Keratinocyte (primary cell): ENCODE measurements around the gene STYXL1. TPM values are rescaled to one million over a fixed set of nuclear protein-coding genes. Genes with fewer than 3 reads are reported as not detected.

ENCODE experiments used
- DNase-seq: peaks from one replicate; pipeline ENCODE4 v3.0.0-alpha.2; 2011; ENCODE audit warnings: low read depth, missing footprints, low spot score
- FAIRE-seq: peaks from 2 replicates; lab custom pipeline; 2011; peaks lifted over from hg19 to GRCh38; lab: Jason Lieb, UNC
- H2AFZ ChIP-seq: 2 replicates; pipeline ENCODE4 v1.6.0; 2012; ENCODE audit warnings: low read length, control low read depth, inconsistent platforms; ENCODE audit not compliant: control insufficient read depth
- H3K27ac ChIP-seq: 2 replicates; pipeline ENCODE4 v1.5.1; 2011; ENCODE audit warnings: low read length; ENCODE audit not compliant: control insufficient read depth, insufficient read depth
- H3K27me3 ChIP-seq: 3 replicates; pipeline ENCODE4 v1.6.0; 2011; ENCODE audit warnings: low read length; ENCODE audit not compliant: control insufficient read depth, insufficient read depth; ENCODE audit errors: extremely low read depth
- H3K36me3 ChIP-seq, 2 experiments: 2 replicates in 1 of 2; 3 replicates in 1 of 2; pipeline ENCODE4 v1.5.1; 2011; ENCODE audit warnings: low read length in 2 of 2, mild to moderate bottlenecking in 1 of 2; ENCODE audit not compliant: control insufficient read depth in 2 of 2, insufficient read depth in 2 of 2; ENCODE audit errors: extremely low read depth in 1 of 2
- H3K4me1 ChIP-seq: 3 replicates; pipeline ENCODE4 v1.5.1; 2011; ENCODE audit warnings: low read length; ENCODE audit not compliant: control insufficient read depth, insufficient read depth; ENCODE audit errors: extremely low read depth
- H3K4me2 ChIP-seq: 3 replicates; pipeline ENCODE4 v1.6.0; 2011; ENCODE audit warnings: low read depth, low read length; ENCODE audit not compliant: control insufficient read depth, insufficient read depth; ENCODE audit errors: extremely low read depth
- H3K4me3 ChIP-seq, 3 experiments: fragments of 200-600 bp in 1 of 3; sonication (generic) in 1 of 3; 2 replicates in 2 of 3; 3 replicates in 1 of 3; pipeline ENCODE4 v1.5.1; 2011 to 2016; ENCODE audit warnings: low read length in 3 of 3, mild to moderate bottlenecking in 3 of 3, control low read depth in 2 of 3, inconsistent platforms in 1 of 3, low read depth in 1 of 3, mixed read lengths in 1 of 3, mixed run types in 1 of 3, moderate library complexity in 1 of 3; ENCODE audit not compliant: control insufficient read depth in 2 of 3, insufficient read depth in 2 of 3; ENCODE audit errors: extremely low read depth in 1 of 3
- H3K79me2 ChIP-seq: 2 replicates; pipeline ENCODE4 v1.6.0; 2012; ENCODE audit warnings: low read length; ENCODE audit not compliant: control insufficient read depth, insufficient read depth
- H3K9ac ChIP-seq: 3 replicates; pipeline ENCODE4 v1.6.0; 2011; ENCODE audit warnings: low read length; ENCODE audit not compliant: control insufficient read depth, insufficient read depth; ENCODE audit errors: extremely low read depth
- H3K9me1 ChIP-seq: 3 replicates; pipeline ENCODE4 v1.6.0; 2011; ENCODE audit warnings: low read length; ENCODE audit not compliant: control insufficient read depth, insufficient read depth; ENCODE audit errors: extremely low read depth
- H3K9me3 ChIP-seq: 2 replicates; pipeline ENCODE4 v1.5.1; 2012; ENCODE audit warnings: low read depth, low read length; ENCODE audit not compliant: control insufficient read depth
- H4K20me1 ChIP-seq: 3 replicates; pipeline ENCODE4 v1.6.0; 2011; ENCODE audit warnings: low read length; ENCODE audit not compliant: control insufficient read depth, insufficient read depth; ENCODE audit errors: extremely low read depth
- CTCF ChIP-seq, 3 experiments: IDR thresholded peaks in 1 of 3; conservative IDR thresholded peaks in 1 of 3; optimal IDR thresholded peaks in 1 of 3; 2 replicates in 2 of 3; 3 replicates in 1 of 3; pipeline versions ENCODE3 to v1.5.1; 2011; ENCODE audit warnings: low read length in 3 of 3, mild to moderate bottlenecking in 3 of 3, moderate library complexity in 2 of 3, control low read depth in 1 of 3, inconsistent platforms in 1 of 3; ENCODE audit not compliant: insufficient read depth in 2 of 3; ENCODE audit errors: extremely low read depth in 1 of 3
- EZH2 ChIP-seq: IDR thresholded peaks from one replicate; pipeline ENCODE4 v1.6.1; 2012; ENCODE audit warnings: inconsistent platforms, mild to moderate bottlenecking, low read length, moderate library complexity
- dilution Hi-C: fragments of 300-500 bp; cut with MboI; formaldehyde crosslinking; loops from one replicate; pipeline ENCODE4 v1.7.0; 2020; ENCODE audit warnings: low sequenced_read_pairs; ENCODE audit not compliant: extremely low pct_ligation_motif_present
- polyA plus RNA-seq, 5 experiments: library from polyadenylated mRNA; depleted of rRNA in 3 of 5; stranded (reverse) in 3 of 5; stranded (forward) in 1 of 5; unstranded in 1 of 5; fragments of >200 nt; gene quantifications; 1 replicate in 1 of 5; 2 replicates in 3 of 5; 3 replicates in 1 of 5; pipeline versions ENCODE4 v1.2.1 to v1.2.3, GENCODE V29; 2011 to 2012; ENCODE audit warnings: missing spikeins in 2 of 5, low read depth in 1 of 5, low replicate concordance in 1 of 5

The STYXL1 gene
- polyA plus RNA-seq, 1 donor (not counting 4 experiments of a cell fraction or from before 2014, with no cell fraction given): 76.2 TPM

- no peak for FAIRE-seq
- Histone ChIP-seq H3K27me3 (no peaks in the 10 kb centered on the region), H2AFZ (no peak overlapping the region), H3K9me1 (no peaks in the 10 kb centered on the region), H3K36me3 (peaks cover 6 to 24% of the 10 kb centered on the region in 2 experiments), H3K27ac (no peak overlapping the region), H3K4me1 (peaks cover 2% of the 10 kb centered on the region), H3K4me3 (no peak overlapping the region), H4K20me1 (no peaks in the 10 kb centered on the region), H3K9ac (no peak overlapping the region), H3K4me2 (no peak overlapping the region), H3K79me2 (no peaks in the 10 kb centered on the region), H3K9me3 (no peaks in the 10 kb centered on the region)
- DNase-seq: no peak
- dilution Hi-C loops: no loop called here
- TF ChIP-seq CTCF (optimal IDR thresholded peaks at IDR 0.05 in 1 of 3, IDR thresholded peaks at IDR 0.05 in 1 of 3, conservative IDR thresholded peaks at IDR 0.05 in 1 of 3; ENCODE audit: extremely low read depth in 1 of 3, insufficient read depth in 2 of 3, low read length in 3 of 3): no peak
- no peak for TF ChIP-seq EZH2
Measured at GRCh38 chr7:75981203-75981452, 66.7 kb downstream of the STYXL1 start.

- no peak for FAIRE-seq
- no peak for TF ChIP-seq EZH2
- no peak for TF ChIP-seq CTCF (optimal IDR thresholded peaks at IDR 0.05 in 1 of 3, IDR thresholded peaks at IDR 0.05 in 1 of 3, conservative IDR thresholded peaks at IDR 0.05 in 1 of 3; ENCODE audit: extremely low read depth in 1 of 3, insufficient read depth in 2 of 3, low read length in 3 of 3)
Measured at GRCh38 chr7:75980430-75981202, 67.2 kb downstream of the STYXL1 start.

More at GRCh38 chr7:75980430-75981202, 67.2 kb downstream of the STYXL1 start:
- H2AFZ ChIP-seq: no peak overlapping the region
- H3K9me1 ChIP-seq: no peaks in the 10 kb centered on the region
- dilution Hi-C loops: no loop called here
- no peaks in the 10 kb centered on the region for H3K27me3 ChIP-seq
- H3K9ac ChIP-seq: no peak overlapping the region
- no peaks in the 10 kb centered on the region for H3K79me2 ChIP-seq
- H3K27ac ChIP-seq: no peak overlapping the region
- no peaks in the 10 kb centered on the region for H3K9me3 ChIP-seq
- H3K4me1 ChIP-seq: peaks cover 2% of the 10 kb centered on the region
- H4K20me1 ChIP-seq: no peaks in the 10 kb centered on the region
- H3K4me3 ChIP-seq: no peak overlapping the region
- DNase-seq: no peak
- no peak overlapping the region for H3K4me2 ChIP-seq
- peaks cover 6 to 19% of the 10 kb centered on the region in 2 experiments for H3K36me3 ChIP-seq
